Upper lobe of left lung (tissue), 6 donors: Measurements from ENCODE around the gene CBFA2T3. TPM values are rescaled to one million over a fixed set of nuclear protein-coding genes. Genes with fewer than 3 reads are reported as not detected.

Experiments
- ATAC-seq, 2 donors: fragments of 200-7000 bp; cut with Tn5 transposase; one replicate each; pipeline ENCODE4 v1.9.1; 2022; ENCODE audit warnings: mild to moderate bottlenecking in 2 of 2, moderate library complexity in 2 of 2; ENCODE audit not compliant: low FRiP score in 2 of 2
- DNase-seq, 2 donors: peaks; one replicate each; pipeline ENCODE4 v3.0.0-alpha.2; 2019 to 2020
- H3K27ac ChIP-seq, 4 donors: fragments of 200-600 bp; sonication (generic); one replicate each; pipeline ENCODE4 v1.5.1; 2016 to 2019
- H3K27me3 ChIP-seq, 4 donors: fragments of 200-600 bp; sonication (generic); one replicate each; pipeline ENCODE4 v1.5.1; 2017 to 2019
- H3K36me3 ChIP-seq, 4 donors: fragments of 200-600 bp; sonication (generic); one replicate each; pipeline ENCODE4 v1.5.1; 2016 to 2019
- H3K4me1 ChIP-seq, 4 donors: fragments of 200-600 bp; sonication (generic); one replicate each; pipeline ENCODE4 v1.5.1; 2018 to 2019
- H3K4me3 ChIP-seq, 4 donors: fragments of 200-600 bp; sonication (generic); one replicate each; pipeline ENCODE4 v1.5.1; 2017 to 2019; ENCODE audit warnings: mild to moderate bottlenecking in 2 of 4, moderate library complexity in 1 of 4
- H3K9me3 ChIP-seq, 4 donors: fragments of 200-600 bp; sonication (generic); one replicate each; pipeline ENCODE4 v1.5.1; 2018 to 2019
- CTCF ChIP-seq, 6 experiments: fragments of 450-650 bp in 4 of 6; fragments of 200-600 bp in 2 of 6; sonication (generic) in 2 of 6; IDR thresholded peaks; one replicate each; pipeline ENCODE4 v1.5.1; 2016 to 2019; ENCODE audit warnings: antibody characterized with exemption in 6 of 6
- EP300 ChIP-seq, 4 donors: sonication (generic); formaldehyde crosslinking; IDR thresholded peaks; one replicate each; pipeline ENCODE4 v1.5.1; 2017; ENCODE audit warnings: antibody characterized with exemption in 4 of 4, control low read depth in 2 of 4
- POLR2A ChIP-seq, 4 donors: fragments of 450-650 bp; IDR thresholded peaks; one replicate each; pipeline ENCODE4 v1.5.1; 2016 to 2017; ENCODE audit warnings: antibody characterized with exemption in 4 of 4, mild to moderate bottlenecking in 2 of 4
- POLR2AphosphoS5 ChIP-seq, 2 donors: sonication (generic); formaldehyde crosslinking; IDR thresholded peaks; one replicate each; pipeline ENCODE4 v1.5.1; 2017; ENCODE audit warnings: antibody characterized with exemption in 2 of 2
- WGBS, 2 donors: methylation state at CpG; one replicate each; pipeline ENCODE4 v1.1.5; 2017 to 2018; 5-methylcytosine and 5-hydroxymethylcytosine counted together
- total RNA-seq, 6 donors: library from RNA; depleted of rRNA in 4 of 6; stranded (reverse); fragments of >200 nt in 4 of 6; gene quantifications; one replicate each; pipeline versions ENCODE4 v1.1.0 to v1.2.1, GENCODE V29; 2016 to 2021
- donor health status: DM: no; HTN: no; CAD: no; lungs with moderate emphysema.
- donor health status: DM: no; HTN: yes; CAD: no; lungs with severe emphysema.

CBFA2T3 gene
- total RNA-seq, 6 donors from 2014 or later: 2.7 to 33.5 (median 15.2) TPM

- H3K4me1 ChIP-seq: no peaks in the 10 kb centered on the region
- no peaks in the 10 kb centered on the region for H3K27me3 ChIP-seq
- 68 to 77% methylated on average over 21 to 23 of the region's 23 CpGs for WGBS, 2 donors
- H3K27ac ChIP-seq: no peak overlapping the region
- peak in 1 of 2 donors; percentile 50 for DNase-seq
- no peaks in the 10 kb centered on the region for H3K36me3 ChIP-seq
- TF ChIP-seq POLR2AphosphoS5 (IDR thresholded peaks at IDR 0.05): no peak
- TF ChIP-seq POLR2A (IDR thresholded peaks at IDR 0.05): no peak
- TF ChIP-seq EP300 (IDR thresholded peaks at IDR 0.05): no peak
- TF ChIP-seq CTCF (IDR thresholded peaks at IDR 0.05): no peak
- no peak overlapping the region for H3K4me3 ChIP-seq
- peaks cover 0 to 13% (median 3%) of the 10 kb centered on the region in 4 donors for H3K9me3 ChIP-seq
- peak; percentile 10 to 32 for ATAC-seq
These were observed 46.9 kb upstream of the CBFA2T3 start for GRCh38 chr16:89023621-89024511.

GRCh38 chr16:89023151-89023551 lies 46.1 kb upstream of the CBFA2T3 start:
- DNase-seq (no peak), ATAC-seq (peak in 1 of 2 donors; percentile 28)
- Histone ChIP-seq H3K9me3 (peaks cover 0 to 13% (median 3%) of the 10 kb centered on the region in 4 donors), H3K36me3 (no peaks in the 10 kb centered on the region), H3K27me3 (no peaks in the 10 kb centered on the region), H3K27ac (no peak overlapping the region), H3K4me1 (no peaks in the 10 kb centered on the region), H3K4me3 (no peak overlapping the region)
- WGBS, 2 donors: 87 to 89% methylated on average over 10 of the region's 10 CpGs
- TF ChIP-seq CTCF (IDR thresholded peaks at IDR 0.05) (no peak), POLR2A (IDR thresholded peaks at IDR 0.05) (no peak), POLR2AphosphoS5 (IDR thresholded peaks at IDR 0.05) (no peak), EP300 (IDR thresholded peaks at IDR 0.05) (no peak)

- WGBS, 2 donors: 57 to 72% methylated on average over 5 to 25 of the region's 25 CpGs
- H3K4me1 ChIP-seq: no peaks in the 10 kb centered on the region
- H3K36me3 ChIP-seq: no peaks in the 10 kb centered on the region
- H3K27me3 ChIP-seq: no peaks in the 10 kb centered on the region
- ATAC-seq: no peak
- TF ChIP-seq CTCF (IDR thresholded peaks at IDR 0.05) (no peak), POLR2AphosphoS5 (IDR thresholded peaks at IDR 0.05) (no peak), EP300 (IDR thresholded peaks at IDR 0.05) (no peak), POLR2A (IDR thresholded peaks at IDR 0.05) (no peak)
- H3K4me3 ChIP-seq: no peak overlapping the region
- H3K27ac ChIP-seq: no peak overlapping the region
- H3K9me3 ChIP-seq: peaks cover 0 to 13% (median 3%) of the 10 kb centered on the region in 4 donors
- DNase-seq: peak in 1 of 2 donors; percentile 63
These were observed 45.2 kb upstream of the CBFA2T3 start for GRCh38 chr16:89022051-89022836.

GRCh38 chr16:89020925-89021595 lies 44.1 kb upstream of the CBFA2T3 start:
- no peaks in the 10 kb centered on the region for H3K27me3 ChIP-seq
- WGBS, 2 donors: 84 to 90% methylated on average over 23 of the region's 23 CpGs
- ATAC-seq (no peak), DNase-seq (no peak)
- H3K4me3 ChIP-seq: no peak overlapping the region
- no peak overlapping the region for H3K27ac ChIP-seq
- H3K36me3 ChIP-seq: no peaks in the 10 kb centered on the region
- no peaks in the 10 kb centered on the region for H3K4me1 ChIP-seq
- TF ChIP-seq EP300 (IDR thresholded peaks at IDR 0.05) (no peak), POLR2AphosphoS5 (IDR thresholded peaks at IDR 0.05) (no peak), CTCF (IDR thresholded peaks at IDR 0.05) (no peak), POLR2A (IDR thresholded peaks at IDR 0.05) (no peak)
- peaks cover 0 to 8% (median 0%) of the 10 kb centered on the region in 4 donors for H3K9me3 ChIP-seq
